ENCODE measurements around the gene ALX4. TPM values are rescaled to one million over a fixed set of nuclear protein-coding genes. Genes with fewer than 3 reads are reported as not detected.

ALX4 gene
- total and polyA plus RNA-seq, 7 donors: 0.04 to 0.23 (median 0.14) TPM; not detected in 1

GRCh38 chr11:44228379-44228778 lies 81.6 kb downstream of the ALX4 start:
- no peak overlapping the region for H3K27ac ChIP-seq
- ATAC-seq: no peak
- TF ChIP-seq, protein P1, sequence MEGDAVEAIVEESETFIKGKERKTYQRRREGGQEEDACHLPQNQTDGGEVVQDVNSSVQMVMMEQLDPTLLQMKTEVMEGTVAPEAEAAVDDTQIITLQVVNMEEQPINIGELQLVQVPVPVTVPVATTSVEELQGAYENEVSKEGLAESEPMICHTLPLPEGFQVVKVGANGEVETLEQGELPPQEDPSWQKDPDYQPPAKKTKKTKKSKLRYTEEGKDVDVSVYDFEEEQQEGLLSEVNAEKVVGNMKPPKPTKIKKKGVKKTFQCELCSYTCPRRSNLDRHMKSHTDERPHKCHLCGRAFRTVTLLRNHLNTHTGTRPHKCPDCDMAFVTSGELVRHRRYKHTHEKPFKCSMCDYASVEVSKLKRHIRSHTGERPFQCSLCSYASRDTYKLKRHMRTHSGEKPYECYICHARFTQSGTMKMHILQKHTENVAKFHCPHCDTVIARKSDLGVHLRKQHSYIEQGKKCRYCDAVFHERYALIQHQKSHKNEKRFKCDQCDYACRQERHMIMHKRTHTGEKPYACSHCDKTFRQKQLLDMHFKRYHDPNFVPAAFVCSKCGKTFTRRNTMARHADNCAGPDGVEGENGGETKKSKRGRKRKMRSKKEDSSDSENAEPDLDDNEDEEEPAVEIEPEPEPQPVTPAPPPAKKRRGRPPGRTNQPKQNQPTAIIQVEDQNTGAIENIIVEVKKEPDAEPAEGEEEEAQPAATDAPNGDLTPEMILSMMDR (IDR thresholded peaks at IDR 0.05): no peak

DNA sequence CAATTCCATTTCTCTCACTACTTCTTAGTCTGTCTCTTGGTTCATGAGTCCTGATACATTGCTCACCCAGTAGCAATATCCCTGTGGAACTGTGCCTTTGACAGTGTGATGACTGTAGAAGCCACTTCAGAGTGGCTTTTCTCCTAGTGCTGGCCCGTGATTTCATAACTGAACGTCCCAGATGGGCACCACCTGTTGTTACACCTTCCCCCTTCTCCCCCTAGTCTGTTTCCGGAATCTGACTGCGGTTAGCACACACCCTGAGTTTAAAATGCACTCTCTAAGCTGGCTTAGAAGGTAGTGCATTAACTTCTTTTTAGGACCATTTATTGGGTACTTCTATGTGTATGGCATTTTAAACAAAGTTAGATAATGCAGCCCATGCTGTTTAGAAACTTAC lies 83.0 kb downstream of the ALX4 start:
- H3K9me3 ChIP-seq: no peaks in the 10 kb centered on the region
- no peaks in the 10 kb centered on the region for H3K27me3 ChIP-seq (ENCODE audit: insufficient read depth in 3 of 3, low read length in 2 of 3)
- H3K27ac ChIP-seq: no peak overlapping the region
- TF ChIP-seq, protein P1 (IDR thresholded peaks at IDR 0.05): no peak
- no peak overlapping the region for H3K4me3 ChIP-seq
- no peak for DNase-seq
- H3K36me3 ChIP-seq (ENCODE audit: insufficient read depth in 1 of 2, low read depth in 1 of 2): no peaks in the 10 kb centered on the region
- ATAC-seq: no peak
- H3K4me1 ChIP-seq: no peaks in the 10 kb centered on the region
- WGBS, 3 donors: 57 to 64% (median 63%) methylated on average over 4 of the region's 4 CpGs
- intact Hi-C loops (cut with DNase I): no loop called here

More at GRCh38 chr11:44228379-44228778, 81.6 kb downstream of the ALX4 start:
- no peaks in the 10 kb centered on the region for H3K9me3 ChIP-seq
- H3K27me3 ChIP-seq (ENCODE audit: insufficient read depth in 3 of 3, low read length in 2 of 3): no peaks in the 10 kb centered on the region
- WGBS, 3 donors: 83 to 88% (median 86%) methylated on average over 6 of the region's 6 CpGs
- no peaks in the 10 kb centered on the region for H3K4me1 ChIP-seq
- intact Hi-C loops (cut with DNase I): no loop called here
- no peak overlapping the region for H3K4me3 ChIP-seq
- no peak for DNase-seq
- no peaks in the 10 kb centered on the region for H3K36me3 ChIP-seq (ENCODE audit: insufficient read depth in 1 of 2, low read depth in 1 of 2)

GRCh38 chr11:44226490-44226889 lies 83.4 kb downstream of the ALX4 start:
- no peak for DNase-seq

DNA sequence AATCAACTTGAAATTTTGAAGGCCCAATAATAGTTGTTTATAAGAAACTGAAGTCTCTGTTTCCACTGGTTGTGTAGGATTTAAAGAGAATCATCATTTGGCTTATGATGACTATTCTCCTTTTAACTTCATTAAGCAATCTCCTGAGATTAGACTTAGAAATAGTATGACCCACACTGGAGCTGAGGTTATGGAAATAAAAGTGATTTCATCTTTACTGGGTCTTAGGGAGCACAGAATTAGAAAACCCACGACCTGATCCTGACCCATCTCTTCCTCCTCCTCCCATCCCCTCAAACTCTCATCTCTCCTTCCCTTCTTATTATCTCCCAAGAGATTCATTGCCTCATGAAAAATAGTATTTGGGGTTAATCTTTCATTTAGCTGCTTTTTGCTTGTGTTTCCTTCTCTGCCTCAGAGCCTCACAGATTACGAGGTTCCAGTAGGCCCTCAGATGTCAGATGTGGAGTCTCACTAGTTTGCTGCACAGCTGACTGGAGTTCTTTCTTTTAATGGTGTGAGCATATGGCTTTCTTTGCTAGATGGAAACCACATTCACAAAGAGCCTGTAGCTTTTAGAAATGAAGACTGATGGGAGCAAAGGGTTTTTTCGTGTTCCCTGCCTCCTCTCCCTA lies 85.0 kb downstream of the ALX4 start:
- 81 to 90% (median 87%) methylated on average over 3 of the region's 3 CpGs for WGBS, 3 donors
- Histone ChIP-seq H3K4me3 (no peak overlapping the region), H3K27me3 (ENCODE audit: insufficient read depth in 3 of 3, low read length in 2 of 3) (no peaks in the 10 kb centered on the region), H3K27ac (no peak overlapping the region), H3K4me1 (no peaks in the 10 kb centered on the region), H3K36me3 (ENCODE audit: insufficient read depth in 1 of 2, low read depth in 1 of 2) (no peaks in the 10 kb centered on the region), H3K9me3 (no peaks in the 10 kb centered on the region)
- TF ChIP-seq, protein P1 (IDR thresholded peaks at IDR 0.05): no peak
- intact Hi-C loops (cut with DNase I): no loop called here
- no peak for DNase-seq
- no peak for ATAC-seq

More at GRCh38 chr11:44226490-44226889, 83.4 kb downstream of the ALX4 start:
- intact Hi-C loops (cut with DNase I): no loop called here
- TF ChIP-seq, protein P1 (IDR thresholded peaks at IDR 0.05): no peak
- no peak for ATAC-seq
- Histone ChIP-seq H3K27me3 (ENCODE audit: insufficient read depth in 3 of 3, low read length in 2 of 3) (no peaks in the 10 kb centered on the region), H3K36me3 (ENCODE audit: insufficient read depth in 1 of 2, low read depth in 1 of 2) (no peaks in the 10 kb centered on the region), H3K4me1 (no peaks in the 10 kb centered on the region), H3K27ac (no peak overlapping the region), H3K4me3 (no peak overlapping the region), H3K9me3 (no peaks in the 10 kb centered on the region)
- WGBS, 3 donors: 69 to 74% (median 74%) methylated on average over 2 of the region's 2 CpGs

- Histone ChIP-seq H3K4me1 (no peaks in the 10 kb centered on the region), H3K27me3 (ENCODE audit: insufficient read depth in 3 of 3, low read length in 2 of 3) (no peaks in the 10 kb centered on the region), H3K4me3 (no peak overlapping the region), H3K27ac (no peak overlapping the region), H3K36me3 (ENCODE audit: insufficient read depth in 1 of 2, low read depth in 1 of 2) (no peaks in the 10 kb centered on the region), H3K9me3 (no peaks in the 10 kb centered on the region)
- DNase-seq: no peak
- intact Hi-C loops (cut with DNase I): no loop called here
- ATAC-seq: no peak
- TF ChIP-seq, protein P1 (IDR thresholded peaks at IDR 0.05): no peak
Observed at GRCh38 chr11:44223238-44223637, 86.7 kb downstream of the ALX4 start.
